Activated B cell treated with CpG ODN at 0.5 μM for 24 hours (primary cell): ENCODE results near the gene CPNE7. TPM values are rescaled to one million over a fixed set of nuclear protein-coding genes. Genes with fewer than 3 reads are reported as not detected.

Experiments used
- ATAC-seq: fragments of 200-7000 bp; cut with Tn5 transposase; one replicate; pipeline ENCODE4 v1.10.0; 2021; ENCODE audit warnings: low read depth, mild to moderate bottlenecking, moderate library complexity
- CTCF ChIA-PET: fragments of 350-600 bp; sonication (Branson Sonifier 250); formaldehyde crosslinking; loops from one replicate; lab custom pipeline; 2021; ENCODE audit warnings: antibody characterized with exemption; lab: Charles Lee
- POLR2A ChIA-PET: fragments of 350-600 bp; sonication (Branson Sonifier 250); formaldehyde crosslinking; loops from one replicate; lab custom pipeline; 2021; ENCODE audit warnings: antibody characterized with exemption; lab: Charles Lee
- DNase-seq: peaks from one replicate; pipeline ENCODE4 v3.0.0; 2022
- H3K27ac Mint-ChIP-seq: one replicate; pipeline ENCODE4 v1.8.0; 2020; ENCODE audit warnings: mixed read lengths
- H3K27me3 Mint-ChIP-seq: one replicate; pipeline ENCODE4 v1.8.0; 2021; ENCODE audit warnings: mixed read lengths
- H3K36me3 Mint-ChIP-seq: one replicate; pipeline ENCODE4 v1.8.0; 2021; ENCODE audit warnings: low read depth, mixed read lengths
- H3K4me1 Mint-ChIP-seq: one replicate; pipeline ENCODE4 v1.8.0; 2021; ENCODE audit warnings: mixed read lengths
- H3K4me3 Mint-ChIP-seq: one replicate; pipeline ENCODE4 v1.8.0; 2020; ENCODE audit warnings: mild to moderate bottlenecking, mixed read lengths
- H3K9me3 Mint-ChIP-seq: one replicate; pipeline ENCODE4 v1.8.0; 2020; ENCODE audit warnings: mixed read lengths
- intact Hi-C: fragments of 100-400 bp; cut with micrococcal nuclease; formaldehyde crosslinking; loops from one replicate; pipeline ENCODE4 v1.15.1; 2024
- total RNA-seq: library from RNA; stranded (reverse); gene quantifications from 2 replicates; pipeline ENCODE4 v1.2.3, GENCODE V29; 2022
- TF ChIP-seq, protein P1 (sequence below): fragments of 200-600 bp; IDR thresholded peaks from one replicate; pipeline ENCODE4 v1.8.0; 2022; ENCODE audit warnings: antibody characterized with exemption, mild to moderate bottlenecking

The CPNE7 gene
- total RNA-seq, 1 donor from 2014 or later = 2.0 TPM

DNA sequence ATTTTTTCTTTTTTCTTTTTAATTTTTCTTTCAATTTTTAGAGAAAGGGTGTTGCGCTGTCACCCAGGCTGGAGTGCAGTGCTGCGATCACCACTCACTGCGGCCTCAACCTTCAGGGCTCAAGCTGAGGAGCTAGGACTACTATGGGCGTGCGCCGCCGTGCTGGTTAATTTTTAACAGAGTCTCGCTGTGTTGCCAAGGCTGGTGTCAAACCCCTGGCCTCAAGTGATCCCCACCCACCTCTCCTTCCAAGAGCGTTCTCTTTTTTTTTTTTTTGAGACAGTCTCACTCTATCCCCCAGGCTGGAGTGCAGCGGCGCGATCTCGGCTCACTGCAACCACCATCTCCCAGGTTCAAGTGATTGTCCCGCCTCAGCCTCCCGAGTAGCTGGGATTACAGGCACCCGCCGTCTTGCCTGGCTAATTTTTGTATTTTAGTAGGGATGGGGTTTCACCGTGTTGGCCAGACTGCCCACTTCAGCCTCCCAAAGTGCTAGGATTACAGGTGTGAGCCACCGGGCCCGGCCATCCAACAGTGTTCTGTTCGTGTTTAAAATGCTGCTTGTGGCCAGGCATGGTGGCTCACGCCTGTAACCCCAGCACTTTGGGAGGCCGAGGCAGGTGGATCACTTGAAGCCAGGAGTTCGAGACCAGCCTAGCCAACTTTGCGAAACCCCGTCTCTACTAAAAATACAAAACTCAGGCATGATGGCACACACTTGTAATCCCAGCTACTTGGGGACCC, 29.6 kb upstream of the CPNE7 start:
- no peaks in the 10 kb centered on the region for H3K27me3 Mint-ChIP-seq
- H3K9me3 Mint-ChIP-seq = no peaks in the 10 kb centered on the region
- DNase-seq = no peak
- intact Hi-C loops = no loop called here
- H3K4me3 Mint-ChIP-seq = no peak overlapping the region
- no peak for ATAC-seq
- no peak overlapping the region for H3K27ac Mint-ChIP-seq
- peaks cover 69% of the 10 kb centered on the region for H3K36me3 Mint-ChIP-seq
- POLR2A ChIA-PET = interaction anchor here (0.7 kb wide), 1 partner anchor 439 kb away, joined by 4 read pairs; no protein-coding TSS in a partner anchor
- CTCF ChIA-PET = no interaction called here
- TF ChIP-seq, protein P1, sequence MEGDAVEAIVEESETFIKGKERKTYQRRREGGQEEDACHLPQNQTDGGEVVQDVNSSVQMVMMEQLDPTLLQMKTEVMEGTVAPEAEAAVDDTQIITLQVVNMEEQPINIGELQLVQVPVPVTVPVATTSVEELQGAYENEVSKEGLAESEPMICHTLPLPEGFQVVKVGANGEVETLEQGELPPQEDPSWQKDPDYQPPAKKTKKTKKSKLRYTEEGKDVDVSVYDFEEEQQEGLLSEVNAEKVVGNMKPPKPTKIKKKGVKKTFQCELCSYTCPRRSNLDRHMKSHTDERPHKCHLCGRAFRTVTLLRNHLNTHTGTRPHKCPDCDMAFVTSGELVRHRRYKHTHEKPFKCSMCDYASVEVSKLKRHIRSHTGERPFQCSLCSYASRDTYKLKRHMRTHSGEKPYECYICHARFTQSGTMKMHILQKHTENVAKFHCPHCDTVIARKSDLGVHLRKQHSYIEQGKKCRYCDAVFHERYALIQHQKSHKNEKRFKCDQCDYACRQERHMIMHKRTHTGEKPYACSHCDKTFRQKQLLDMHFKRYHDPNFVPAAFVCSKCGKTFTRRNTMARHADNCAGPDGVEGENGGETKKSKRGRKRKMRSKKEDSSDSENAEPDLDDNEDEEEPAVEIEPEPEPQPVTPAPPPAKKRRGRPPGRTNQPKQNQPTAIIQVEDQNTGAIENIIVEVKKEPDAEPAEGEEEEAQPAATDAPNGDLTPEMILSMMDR = no peak
- H3K4me1 Mint-ChIP-seq = peaks cover 5% of the 10 kb centered on the region

- intact Hi-C loops = no loop called here
- peaks cover 5% of the 10 kb centered on the region for H3K4me1 Mint-ChIP-seq
- no peak for ATAC-seq
- no peaks in the 10 kb centered on the region for H3K9me3 Mint-ChIP-seq
- H3K4me3 Mint-ChIP-seq = no peak overlapping the region
- ChIA-PET POLR2A (no interaction called here), CTCF (no interaction called here)
- no peaks in the 10 kb centered on the region for H3K27me3 Mint-ChIP-seq
- DNase-seq = no peak
- TF ChIP-seq, protein P1 = no peak
- H3K36me3 Mint-ChIP-seq = peaks cover 71% of the 10 kb centered on the region
- H3K27ac Mint-ChIP-seq = no peak overlapping the region
Measured at GRCh38 chr16:89546781-89547180, 28.8 kb upstream of the CPNE7 start.

- POLR2A ChIA-PET = no interaction called here
- H3K27ac Mint-ChIP-seq = no peak overlapping the region
Measured at GRCh38 chr16:89547291-89547690, 28.3 kb upstream of the CPNE7 start.

DNA sequence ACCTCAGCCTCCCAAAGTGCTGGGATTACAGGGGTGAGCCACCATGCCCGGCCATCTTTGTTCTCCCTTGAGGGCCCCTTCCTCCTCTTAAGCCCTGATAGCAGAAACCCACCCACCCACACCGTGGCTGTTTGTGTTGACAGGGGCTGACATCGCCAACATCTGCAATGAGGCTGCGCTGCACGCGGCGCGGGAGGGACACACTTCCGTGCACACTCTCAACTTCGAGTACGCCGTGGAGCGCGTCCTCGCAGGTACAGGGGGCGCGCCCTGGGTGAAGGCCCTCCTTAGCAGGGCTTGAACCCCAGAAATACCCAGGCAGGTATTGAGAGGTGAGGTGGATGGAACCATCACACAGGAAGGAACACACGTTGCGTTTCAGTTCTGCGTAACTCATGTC, 27.7 kb upstream of the CPNE7 start:
- no peaks in the 10 kb centered on the region for H3K27me3 Mint-ChIP-seq
- no peak overlapping the region for H3K4me3 Mint-ChIP-seq
- H3K4me1 Mint-ChIP-seq = peaks cover 5% of the 10 kb centered on the region
- H3K9me3 Mint-ChIP-seq = no peaks in the 10 kb centered on the region
- no peak overlapping the region for H3K27ac Mint-ChIP-seq
- TF ChIP-seq, protein P1 = no peak
- peaks cover 74% of the 10 kb centered on the region for H3K36me3 Mint-ChIP-seq
- CTCF ChIA-PET = no interaction called here
- POLR2A ChIA-PET = no interaction called here
- DNase-seq = no peak
- intact Hi-C loops = no loop called here
- no peak for ATAC-seq

More at GRCh38 chr16:89547291-89547690, 28.3 kb upstream of the CPNE7 start:
- intact Hi-C loops = no loop called here
- H3K27me3 Mint-ChIP-seq = no peaks in the 10 kb centered on the region
- no peaks in the 10 kb centered on the region for H3K9me3 Mint-ChIP-seq
- peaks cover 73% of the 10 kb centered on the region for H3K36me3 Mint-ChIP-seq
- ATAC-seq (no peak), DNase-seq (no peak)
- TF ChIP-seq, protein P1 = no peak
- H3K4me1 Mint-ChIP-seq = peaks cover 5% of the 10 kb centered on the region
- H3K4me3 Mint-ChIP-seq = no peak overlapping the region
- CTCF ChIA-PET = no interaction called here

- H3K4me3 Mint-ChIP-seq = no peak overlapping the region
- ATAC-seq (no peak), DNase-seq (no peak)
- H3K27ac Mint-ChIP-seq = no peak overlapping the region
- peaks cover 78% of the 10 kb centered on the region for H3K36me3 Mint-ChIP-seq
- CTCF ChIA-PET = interaction anchor here (1.3 kb wide), 1 partner anchor 9 kb away, joined by 4 read pairs; no protein-coding TSS in a partner anchor
- POLR2A ChIA-PET = interaction anchor here (1.4 kb wide), 1 partner anchor 16 kb away, joined by 3 read pairs; no protein-coding TSS in a partner anchor
- TF ChIP-seq, protein P1 = no peak
- intact Hi-C loops = no loop called here
- H3K4me1 Mint-ChIP-seq = peaks cover 5% of the 10 kb centered on the region
- no peaks in the 10 kb centered on the region for H3K27me3 Mint-ChIP-seq
- H3K9me3 Mint-ChIP-seq = no peaks in the 10 kb centered on the region
Measured at GRCh38 chr16:89548344-89549006, 27.1 kb upstream of the CPNE7 start.
